Neural progenitor cell (in vitro differentiated cells): ENCODE measurements around the gene SDF4.

ENCODE experiments used
- EZH2 ChIP-seq: fragments of 200-600 bp; sonication (generic); IDR thresholded peaks from 2 replicates; pipeline ENCODE4 v1.6.1; 2017; ENCODE audit warnings: antibody characterized with exemption, mild to moderate bottlenecking, moderate library complexity
- TF ChIP-seq, protein P1 (sequence below): fragments of 200-600 bp; sonication (generic); IDR thresholded peaks from 2 replicates; pipeline ENCODE4 v1.5.1; 2017; ENCODE audit warnings: antibody characterized with exemption, mild to moderate bottlenecking

- TF ChIP-seq, protein P1, sequence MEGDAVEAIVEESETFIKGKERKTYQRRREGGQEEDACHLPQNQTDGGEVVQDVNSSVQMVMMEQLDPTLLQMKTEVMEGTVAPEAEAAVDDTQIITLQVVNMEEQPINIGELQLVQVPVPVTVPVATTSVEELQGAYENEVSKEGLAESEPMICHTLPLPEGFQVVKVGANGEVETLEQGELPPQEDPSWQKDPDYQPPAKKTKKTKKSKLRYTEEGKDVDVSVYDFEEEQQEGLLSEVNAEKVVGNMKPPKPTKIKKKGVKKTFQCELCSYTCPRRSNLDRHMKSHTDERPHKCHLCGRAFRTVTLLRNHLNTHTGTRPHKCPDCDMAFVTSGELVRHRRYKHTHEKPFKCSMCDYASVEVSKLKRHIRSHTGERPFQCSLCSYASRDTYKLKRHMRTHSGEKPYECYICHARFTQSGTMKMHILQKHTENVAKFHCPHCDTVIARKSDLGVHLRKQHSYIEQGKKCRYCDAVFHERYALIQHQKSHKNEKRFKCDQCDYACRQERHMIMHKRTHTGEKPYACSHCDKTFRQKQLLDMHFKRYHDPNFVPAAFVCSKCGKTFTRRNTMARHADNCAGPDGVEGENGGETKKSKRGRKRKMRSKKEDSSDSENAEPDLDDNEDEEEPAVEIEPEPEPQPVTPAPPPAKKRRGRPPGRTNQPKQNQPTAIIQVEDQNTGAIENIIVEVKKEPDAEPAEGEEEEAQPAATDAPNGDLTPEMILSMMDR = no peak
- TF ChIP-seq EZH2 = no peak
Measured at GRCh38 chr1:1274299-1274930, 42.6 kb upstream of the SDF4 start.
